GM21619 (cell line): ENCODE results near the gene GPHB5.
"Not testable (repeated sequence)": the region's sequence is repeated elsewhere in the genome, so short reads cannot be mapped to it uniquely, and the experiment has no call there.

Experiments
- ATAC-seq: cut with Tn5 transposase; IDR thresholded peaks from one replicate; pipeline ENCODE4 v1.9.1; 2021; ENCODE audit not compliant: unreplicated experiment

The GPHB5 gene

GRCh38 chr14:63318835-63319234 lies at the start of gene GPHB5:
Gene GPHB5 (minus strand): TSS chr14:63318935. CDS start chr14:63317849, 1,086 bp downstream.
- no peak for ATAC-seq

GRCh38 chr14:63367742-63368364 lies 49.1 kb upstream of the GPHB5 start:
- ATAC-seq: no peak

GRCh38 chr14:63362389-63362819 lies 43.7 kb upstream of the GPHB5 start:
- no peak for ATAC-seq

GRCh38 chr14:63361790-63362189 lies 43.1 kb upstream of the GPHB5 start:
- no peak for ATAC-seq

GRCh38 chr14:63357841-63358240 lies 39.1 kb upstream of the GPHB5 start:
- no peak for ATAC-seq

- no peak for ATAC-seq
These were observed 27.1 kb upstream of the GPHB5 start for GRCh38 chr14:63345826-63346225.

GRCh38 chr14:63344336-63344735 lies 25.6 kb upstream of the GPHB5 start:
- ATAC-seq: no peak

- no peak for ATAC-seq
These were observed 25.1 kb upstream of the GPHB5 start for GRCh38 chr14:63343878-63344277.

- ATAC-seq: no peak
These were observed 23.6 kb upstream of the GPHB5 start for GRCh38 chr14:63342371-63342770.

- no peak for ATAC-seq
These were observed 10.3 kb upstream of the GPHB5 start for GRCh38 chr14:63328787-63329737.

- ATAC-seq: no peak
These were observed 8.1 kb upstream of the GPHB5 start for GRCh38 chr14:63326840-63327239.

GRCh38 chr14:63322897-63323573 lies 4.3 kb upstream of the GPHB5 start:
- no peak for ATAC-seq

GRCh38 chr14:63322472-63322871 lies 3.7 kb upstream of the GPHB5 start:
- ATAC-seq: no peak

- peak; percentile 61 for ATAC-seq
These were observed 9.9 kb downstream of the GPHB5 start for GRCh38 chr14:63308723-63309317.

- ATAC-seq: not testable (repeated sequence)
These were observed 14.3 kb downstream of the GPHB5 start for GRCh38 chr14:63304429-63304828.

- ATAC-seq: no peak
These were observed 16.7 kb downstream of the GPHB5 start for GRCh38 chr14:63301891-63302534.

- ATAC-seq: no peak
These were observed 17.9 kb downstream of the GPHB5 start for GRCh38 chr14:63300854-63301253.

GRCh38 chr14:63299351-63300110 lies 19.2 kb downstream of the GPHB5 start:
- no peak for ATAC-seq

GRCh38 chr14:63297372-63298063 lies 21.2 kb downstream of the GPHB5 start:
- ATAC-seq: no peak
